Measurements from ENCODE around the gene ATN1. TPM values are rescaled to one million over a fixed set of nuclear protein-coding genes. Genes with fewer than 3 reads are reported as not detected.

Gene ATN1
- total RNA-seq, 1 experiment from 2014 or later: 144 TPM

DNA sequence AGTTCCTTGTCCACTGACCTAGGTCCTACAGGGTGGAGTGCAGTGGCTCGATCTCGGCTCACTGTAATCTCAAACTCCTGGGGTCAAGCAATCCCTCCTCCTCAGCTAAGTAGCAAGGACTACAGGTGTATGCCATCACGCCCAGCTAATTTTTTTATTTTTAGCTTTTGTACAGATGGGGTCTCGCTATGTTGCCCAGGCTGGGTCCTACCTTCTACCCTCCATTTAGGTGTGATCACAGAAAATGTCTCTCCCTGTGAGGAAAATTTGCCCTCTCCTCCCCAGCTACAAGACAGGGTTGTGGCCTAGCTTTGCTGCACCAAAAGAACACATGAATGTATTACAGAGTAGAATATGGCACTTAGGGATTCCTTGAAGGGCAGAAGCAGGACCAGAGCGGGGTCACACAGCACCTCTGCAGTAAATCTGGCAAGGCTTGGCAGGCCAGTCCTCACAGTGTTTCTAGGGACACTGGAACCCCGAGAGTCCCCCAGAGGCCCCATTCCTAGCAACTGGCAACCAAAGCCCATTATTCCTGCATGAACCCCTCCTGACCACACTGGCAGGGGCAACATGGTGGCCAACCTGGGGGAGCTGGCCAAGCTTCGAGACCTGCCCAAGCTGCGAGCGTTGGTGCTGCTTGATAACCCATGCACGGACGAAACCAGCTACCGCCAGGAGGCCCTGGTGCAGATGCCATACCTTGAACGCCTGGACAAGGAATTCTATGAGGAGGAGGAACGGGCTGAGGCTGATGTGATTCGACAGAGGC is 15.4 kb upstream of the ATN1 start:
- Histone ChIP-seq H3K4me1 (ENCODE audit: insufficient read depth, low read length, poor library complexity, severe bottlenecking) (peaks cover 13% of the 10 kb centered on the region), H3K27me3 (replicated peaks; ENCODE audit: insufficient read depth, low read depth, low read length, poor library complexity) (no peaks in the 10 kb centered on the region), H3K27ac (ENCODE audit: low read depth, low read length, poor library complexity, severe bottlenecking) (no peak overlapping the region), H3K4me3 (ENCODE audit: low read depth, low read length, poor library complexity, severe bottlenecking) (no peak overlapping the region), H3K9me3 (ENCODE audit: low read depth, low read length, poor library complexity, severe bottlenecking) (no peaks in the 10 kb centered on the region), H3K36me3 (ENCODE audit: insufficient read depth, low read length, poor library complexity, severe bottlenecking) (peaks cover 17% of the 10 kb centered on the region)
- no TSS peak for BruUV-seq (replicated peaks)
- TF ChIP-seq EZH2 (IDR thresholded peaks at IDR 0.05; ENCODE audit: borderline replicate concordance, low read depth, low read length, poor library complexity, severe bottlenecking): no peak
- TF ChIP-seq, protein P1, sequence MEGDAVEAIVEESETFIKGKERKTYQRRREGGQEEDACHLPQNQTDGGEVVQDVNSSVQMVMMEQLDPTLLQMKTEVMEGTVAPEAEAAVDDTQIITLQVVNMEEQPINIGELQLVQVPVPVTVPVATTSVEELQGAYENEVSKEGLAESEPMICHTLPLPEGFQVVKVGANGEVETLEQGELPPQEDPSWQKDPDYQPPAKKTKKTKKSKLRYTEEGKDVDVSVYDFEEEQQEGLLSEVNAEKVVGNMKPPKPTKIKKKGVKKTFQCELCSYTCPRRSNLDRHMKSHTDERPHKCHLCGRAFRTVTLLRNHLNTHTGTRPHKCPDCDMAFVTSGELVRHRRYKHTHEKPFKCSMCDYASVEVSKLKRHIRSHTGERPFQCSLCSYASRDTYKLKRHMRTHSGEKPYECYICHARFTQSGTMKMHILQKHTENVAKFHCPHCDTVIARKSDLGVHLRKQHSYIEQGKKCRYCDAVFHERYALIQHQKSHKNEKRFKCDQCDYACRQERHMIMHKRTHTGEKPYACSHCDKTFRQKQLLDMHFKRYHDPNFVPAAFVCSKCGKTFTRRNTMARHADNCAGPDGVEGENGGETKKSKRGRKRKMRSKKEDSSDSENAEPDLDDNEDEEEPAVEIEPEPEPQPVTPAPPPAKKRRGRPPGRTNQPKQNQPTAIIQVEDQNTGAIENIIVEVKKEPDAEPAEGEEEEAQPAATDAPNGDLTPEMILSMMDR (conservative IDR thresholded peaks at IDR 0.05; ENCODE audit: low read depth, low read length): no peak
- no peak for DNase-seq (ENCODE audit: low spot score)
- ChIA-PET CTCF (interaction anchor here (1.0 kb wide), 1 partner anchor 60 kb away, joined by 4 read pairs; the partner anchor contains the start of gene USP5), POLR2A (ENCODE audit: low non-redundant PET) (no interaction called here)
- intact Hi-C loops (cut with micrococcal nuclease; ENCODE audit: unreplicated experiment): no loop called here

DNA sequence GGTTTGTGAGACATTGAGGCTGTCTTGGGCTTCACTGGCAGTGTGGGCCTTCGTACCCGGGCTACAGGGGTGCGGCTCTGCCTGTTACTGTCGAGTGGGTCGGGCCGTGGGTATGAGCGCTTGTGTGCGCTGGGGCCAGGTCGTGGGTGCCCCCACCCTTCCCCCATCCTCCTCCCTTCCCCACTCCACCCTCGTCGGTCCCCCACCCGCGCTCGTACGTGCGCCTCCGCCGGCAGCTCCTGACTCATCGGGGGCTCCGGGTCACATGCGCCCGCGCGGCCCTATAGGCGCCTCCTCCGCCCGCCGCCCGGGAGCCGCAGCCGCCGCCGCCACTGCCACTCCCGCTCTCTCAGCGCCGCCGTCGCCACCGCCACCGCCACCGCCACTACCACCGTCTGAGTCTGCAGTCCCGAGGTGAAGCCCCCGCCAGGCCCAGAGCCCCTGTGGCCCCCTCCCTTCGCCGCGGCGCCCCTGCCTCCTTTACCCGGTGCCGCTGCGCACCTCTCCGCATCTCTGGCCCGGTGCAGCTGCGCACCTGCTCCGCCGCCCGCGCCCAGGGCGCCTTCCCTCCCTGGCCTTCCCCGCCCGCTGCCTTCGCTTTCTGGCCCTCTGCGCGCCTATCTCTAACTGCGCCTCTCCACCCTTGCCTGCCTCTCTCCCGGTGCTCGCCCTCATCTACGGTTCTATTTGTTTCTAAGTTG is 13.4 kb upstream of the ATN1 start, which contains the start of gene ENO2:
Gene ENO2 (plus strand): TSS at position 335 of the 701 bp plus-strand sequence. CDS start 1,253 bp downstream, outside the sequence.
- intact Hi-C loops (cut with micrococcal nuclease; ENCODE audit: unreplicated experiment): no loop called here
- TF ChIP-seq, protein P1 (conservative IDR thresholded peaks at IDR 0.05; ENCODE audit: low read depth, low read length): no peak
- no peak for TF ChIP-seq EZH2 (IDR thresholded peaks at IDR 0.05; ENCODE audit: borderline replicate concordance, low read depth, low read length, poor library complexity, severe bottlenecking)
- POLR2A ChIA-PET (ENCODE audit: low non-redundant PET): interaction anchor here (0.6 kb wide), 1 partner anchor 990 kb away, joined by 3 read pairs; no protein-coding TSS in a partner anchor

DNA sequence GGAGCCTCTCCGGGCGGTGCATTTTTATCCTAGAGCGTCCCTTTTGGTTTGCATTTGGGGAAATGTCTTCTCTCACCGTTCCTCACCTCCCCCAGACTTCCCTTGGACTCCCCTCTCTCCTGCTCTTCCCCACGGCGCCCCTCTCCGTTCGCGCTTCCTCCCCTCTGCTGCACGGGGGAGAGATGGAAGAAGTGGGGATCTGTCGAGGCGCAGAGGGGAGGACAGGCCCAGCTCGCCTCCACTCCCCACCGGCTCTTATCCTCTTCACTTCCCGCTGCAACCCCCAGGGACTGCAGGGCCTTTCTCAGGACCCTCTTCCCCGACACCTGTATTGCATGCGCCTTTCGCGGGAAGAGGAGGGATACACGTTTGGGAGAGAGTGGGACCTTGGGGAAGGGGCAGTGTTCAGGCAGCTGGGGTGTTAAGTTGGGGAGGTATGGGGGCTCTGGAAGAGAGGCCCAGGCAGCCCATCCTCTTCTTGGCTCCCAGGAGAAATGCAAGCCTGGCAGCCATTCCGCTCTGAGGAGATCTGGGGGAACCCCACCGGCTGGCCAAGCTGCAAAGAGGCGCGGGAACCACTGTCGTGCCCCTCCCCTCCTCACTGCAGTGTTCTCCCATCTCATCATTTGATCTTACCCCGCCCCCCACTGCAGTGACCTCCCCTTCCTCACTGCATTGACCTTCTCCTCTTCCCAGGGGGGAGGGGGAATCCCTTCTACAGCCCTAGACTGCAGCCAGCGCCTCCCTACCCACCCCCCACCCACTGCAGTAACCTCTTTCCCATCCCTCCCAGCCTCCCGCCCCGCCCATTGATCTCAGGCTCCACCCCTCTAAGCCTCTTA is 12.6 kb upstream of the ATN1 start:
- H3K27me3 ChIP-seq (replicated peaks; ENCODE audit: insufficient read depth, low read depth, low read length, poor library complexity): no peaks in the 10 kb centered on the region
- intact Hi-C loops (cut with micrococcal nuclease; ENCODE audit: unreplicated experiment): no loop called here

More for the DNA sequence above, 13.4 kb upstream of the ATN1 start, which contains the start of gene ENO2:
- no TSS peak for BruUV-seq (replicated peaks)
- peaks cover 13% of the 10 kb centered on the region for H3K4me1 ChIP-seq (ENCODE audit: insufficient read depth, low read length, poor library complexity, severe bottlenecking)
- H3K27ac ChIP-seq (ENCODE audit: low read depth, low read length, poor library complexity, severe bottlenecking): peak within 1 kb of the TSS; percentile 88
- H3K36me3 ChIP-seq (ENCODE audit: insufficient read depth, low read length, poor library complexity, severe bottlenecking): peaks cover 32% of the 10 kb centered on the region
- CTCF ChIA-PET: interaction anchor here (1.0 kb wide), 2 partner anchors 41 to 45 kb away, joined by 3 read pairs; partner anchors contain the start of gene SPSB2
- peak; percentile 79 for DNase-seq (ENCODE audit: low spot score)
- no peaks in the 10 kb centered on the region for H3K27me3 ChIP-seq (replicated peaks; ENCODE audit: insufficient read depth, low read depth, low read length, poor library complexity)
- peak within 1 kb of the TSS; percentile 97 for H3K4me3 ChIP-seq (ENCODE audit: low read depth, low read length, poor library complexity, severe bottlenecking)
- no peaks in the 10 kb centered on the region for H3K9me3 ChIP-seq (ENCODE audit: low read depth, low read length, poor library complexity, severe bottlenecking)

More for the DNA sequence above, 12.6 kb upstream of the ATN1 start:
- peak overlapping the region; percentile 97 for H3K4me3 ChIP-seq (ENCODE audit: low read depth, low read length, poor library complexity, severe bottlenecking)
- H3K27ac ChIP-seq (ENCODE audit: low read depth, low read length, poor library complexity, severe bottlenecking): peak overlapping the region; percentile 88
- peaks cover 13% of the 10 kb centered on the region for H3K4me1 ChIP-seq (ENCODE audit: insufficient read depth, low read length, poor library complexity, severe bottlenecking)
- ChIA-PET POLR2A (ENCODE audit: low non-redundant PET) (no interaction called here), CTCF (interaction anchor here (1.0 kb wide), 2 partner anchors 42 to 46 kb away, joined by 3 read pairs; partner anchors contain the start of gene SPSB2)
- no peaks in the 10 kb centered on the region for H3K9me3 ChIP-seq (ENCODE audit: low read depth, low read length, poor library complexity, severe bottlenecking)
- TSS peak; percentile 34 for BruUV-seq (replicated peaks)
- DNase-seq (ENCODE audit: low spot score): peak; percentile 88
- TF ChIP-seq, protein P1 (conservative IDR thresholded peaks at IDR 0.05; ENCODE audit: low read depth, low read length): no peak
- TF ChIP-seq EZH2 (IDR thresholded peaks at IDR 0.05; ENCODE audit: borderline replicate concordance, low read depth, low read length, poor library complexity, severe bottlenecking): no peak
- H3K36me3 ChIP-seq (ENCODE audit: insufficient read depth, low read length, poor library complexity, severe bottlenecking): peaks cover 39% of the 10 kb centered on the region

Measured in A673 (cell line).